ENCODE measurements around the gene TMEM95.

DNA sequence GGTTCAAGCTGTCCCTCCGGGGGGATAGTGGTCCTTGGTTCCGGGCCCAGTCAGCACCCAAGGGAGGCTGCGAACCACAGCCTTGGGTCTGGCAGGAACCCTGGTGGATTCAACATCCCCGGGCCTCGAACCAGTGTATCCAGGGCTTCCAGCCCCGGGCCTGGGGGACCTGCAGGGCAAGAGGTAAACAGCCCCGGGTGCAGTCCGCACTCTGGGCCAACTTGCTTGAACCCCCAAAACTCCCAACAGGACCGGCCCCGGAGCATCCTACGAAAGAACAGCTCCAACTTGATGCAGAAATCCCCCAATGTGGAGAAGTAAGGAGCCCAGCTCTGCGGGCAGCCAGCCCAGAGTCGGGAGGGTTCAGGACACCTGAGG is 24.3 kb upstream of the TMEM95 start:
- TF ChIP-seq YY1 (IDR thresholded peaks at IDR 0.05; ENCODE audit: insufficient read depth, insufficient read length) (no peak), SUZ12 (IDR thresholded peaks at IDR 0.05; ENCODE audit: extremely low read depth, insufficient read depth, insufficient read length) (no peak)

Measured in NT2/D1 (cell line).